GM18861 (cell line): ENCODE results near the gene PIK3CD.
"Not testable (repeated sequence)": the region's sequence is repeated elsewhere in the genome, so short reads cannot be mapped to it uniquely, and the experiment has no call there.

Experiments used
- ATAC-seq: cut with Tn5 transposase; IDR thresholded peaks from one replicate; pipeline ENCODE4 v1.9.1; 2021; ENCODE audit not compliant: unreplicated experiment

Gene PIK3CD

DNA sequence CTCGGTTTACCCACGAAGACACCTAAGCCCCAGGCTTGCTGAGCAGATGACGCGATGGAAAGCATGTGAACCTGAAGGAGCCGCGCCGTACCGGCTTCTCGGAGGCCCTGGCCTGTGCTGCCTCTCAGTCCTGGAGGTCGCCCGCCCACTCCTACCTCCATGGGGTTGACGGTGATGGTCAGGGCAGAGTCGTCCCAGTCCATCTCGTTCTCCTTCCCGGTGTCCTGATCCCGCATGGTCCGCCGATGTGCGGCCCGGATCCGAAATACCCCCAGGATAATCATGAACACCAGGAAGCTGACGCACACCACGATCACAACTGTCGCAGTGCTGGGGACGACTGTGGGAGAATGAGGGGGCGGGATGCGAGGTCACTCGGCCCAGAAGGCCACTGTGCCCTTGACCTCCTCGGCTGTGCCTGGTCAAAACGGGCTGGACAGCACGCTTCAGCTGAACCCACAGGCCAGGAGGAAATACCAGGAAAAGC, 79.6 kb downstream of the PIK3CD start:
- ATAC-seq: no peak

DNA sequence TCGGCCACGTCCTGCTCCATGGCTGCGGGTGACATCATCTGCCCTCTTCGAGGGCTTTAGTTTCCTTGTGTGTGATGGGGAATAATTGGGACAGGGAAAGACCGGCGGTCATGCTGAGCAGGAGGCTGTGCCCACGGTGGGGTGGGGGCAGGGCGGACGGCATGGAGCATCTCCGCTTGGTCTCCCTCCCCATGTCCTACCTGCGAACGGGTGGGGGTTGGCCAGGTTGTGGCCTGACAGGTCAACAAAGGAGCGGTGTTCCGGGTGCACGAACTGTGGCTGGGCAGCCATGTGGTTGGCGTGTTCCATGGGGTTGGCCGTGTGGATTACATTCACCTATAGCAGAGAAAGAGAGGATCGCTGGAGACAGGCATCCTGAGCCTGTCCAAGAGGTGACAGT, 80.0 kb downstream of the PIK3CD start:
- no peak for ATAC-seq

DNA sequence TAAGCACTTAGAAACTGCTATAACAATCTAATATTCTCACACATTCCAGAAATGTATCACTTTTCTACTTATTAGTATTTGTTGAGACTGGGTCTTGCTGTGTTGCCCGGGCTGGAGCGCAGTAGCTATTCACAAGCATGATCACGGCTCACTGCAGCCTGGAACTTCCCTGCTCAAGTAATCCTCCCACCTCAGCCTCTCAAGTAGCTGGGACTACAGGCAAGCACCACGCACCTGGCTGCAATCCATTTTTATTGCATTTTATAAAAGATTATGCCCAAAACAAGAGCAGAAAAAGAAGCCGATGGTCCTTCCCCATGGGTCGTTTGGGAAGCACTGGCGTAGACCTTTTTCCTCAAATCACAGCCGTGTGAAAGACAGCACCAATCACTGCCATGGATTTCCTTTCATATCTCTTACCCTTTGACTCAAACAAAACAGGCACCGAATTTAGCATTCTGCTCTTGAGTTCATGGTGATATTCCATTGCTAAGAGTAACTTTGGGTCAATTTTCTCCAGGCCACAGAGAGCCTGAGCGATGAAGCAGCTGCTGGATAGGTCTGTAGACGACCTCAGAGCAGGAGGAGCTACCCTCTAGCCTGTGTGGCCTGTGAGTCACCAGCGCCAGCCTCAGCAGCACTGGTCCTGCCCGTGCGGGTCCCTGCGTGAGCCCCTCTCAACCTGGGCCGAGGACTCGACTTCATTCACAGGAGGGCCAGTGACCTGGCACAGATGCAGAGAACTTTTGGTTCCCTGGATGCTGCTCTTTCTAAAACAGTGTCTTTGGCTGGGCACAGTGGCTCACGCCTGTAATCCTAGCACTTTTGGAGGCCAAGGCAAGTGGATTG, 80.8 kb downstream of the PIK3CD start:
- no peak for ATAC-seq

- ATAC-seq: no peak
Measured at GRCh38 chr1:9733160-9733789, 81.7 kb downstream of the PIK3CD start.

- no peak for ATAC-seq
Measured at GRCh38 chr1:9735800-9736199, 84.3 kb downstream of the PIK3CD start.

DNA sequence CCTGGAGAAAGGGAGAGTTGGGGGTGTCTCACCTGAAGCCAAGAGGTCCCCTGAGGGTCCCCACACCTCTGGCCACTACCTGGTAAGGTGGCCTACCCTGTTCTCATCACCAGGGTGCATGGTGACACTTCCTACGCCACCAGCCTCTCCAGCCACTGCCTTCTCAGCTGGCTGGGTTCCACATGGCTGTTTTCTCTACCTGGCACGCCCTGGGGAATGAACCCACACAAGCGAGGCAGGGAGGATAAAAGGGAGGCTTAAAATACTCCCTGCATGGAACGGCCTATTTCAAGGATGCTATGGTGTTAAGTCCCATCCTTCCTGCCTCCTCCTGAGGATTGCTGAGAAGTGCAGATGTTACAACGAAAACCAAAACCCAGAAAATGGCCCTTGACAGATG, 84.7 kb downstream of the PIK3CD start:
- no peak for ATAC-seq

DNA sequence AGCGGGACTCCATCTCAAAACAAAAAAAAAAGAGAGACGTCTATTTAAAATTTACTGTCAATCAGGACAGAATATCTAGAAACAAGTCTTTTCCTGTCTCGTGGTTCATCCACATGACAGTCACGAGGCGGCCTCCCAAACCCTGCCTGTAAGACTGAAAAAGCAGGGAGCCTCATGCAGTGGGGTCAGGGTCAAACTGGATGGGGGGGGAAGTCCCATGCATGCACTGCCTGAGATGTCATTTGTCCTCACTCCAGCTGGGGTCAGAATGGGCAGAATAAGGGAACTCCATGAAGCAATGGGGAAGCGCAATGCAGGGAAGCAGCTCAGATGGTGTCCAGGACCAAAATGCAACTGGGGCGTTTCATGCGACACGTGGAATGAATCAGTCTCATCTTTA, 85.5 kb downstream of the PIK3CD start:
- ATAC-seq: no peak

- no peak for ATAC-seq
Measured at GRCh38 chr1:9737671-9738070, 86.1 kb downstream of the PIK3CD start.

DNA sequence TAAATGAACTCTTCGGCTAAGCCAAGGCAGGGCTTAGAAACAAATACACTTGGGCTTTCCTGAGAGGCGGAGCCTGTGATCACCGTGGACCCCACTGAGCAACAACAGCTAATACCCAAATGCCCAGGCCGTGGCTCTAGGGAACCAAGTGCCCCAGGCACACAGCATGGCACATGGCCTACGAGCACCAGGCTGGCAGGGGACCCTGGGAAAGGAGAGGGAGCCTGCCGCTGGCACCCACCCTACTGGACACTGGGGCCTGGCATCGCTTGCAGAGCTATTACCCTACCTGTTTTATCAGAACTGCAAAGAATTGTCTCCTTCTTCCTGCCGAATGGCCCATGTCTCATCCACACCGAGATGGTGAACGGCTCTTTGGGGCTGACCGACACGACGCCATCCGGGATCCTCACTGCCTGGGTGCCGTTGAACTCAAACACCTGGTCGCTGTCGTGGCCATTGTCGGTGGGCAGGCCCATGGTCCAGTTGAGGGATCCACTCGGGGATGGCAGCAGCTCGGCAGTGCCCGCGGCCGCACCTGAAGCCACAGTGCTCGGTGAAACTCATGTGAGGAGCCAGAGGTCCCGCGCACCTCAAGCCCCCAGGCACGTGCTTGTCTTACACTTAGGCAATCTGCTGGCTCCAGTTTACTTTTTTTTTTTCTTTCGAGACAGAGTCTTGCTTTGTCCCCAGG, 92.7 kb downstream of the PIK3CD start:
- ATAC-seq: no peak

- no peak for ATAC-seq
Measured at GRCh38 chr1:9746211-9746610, 94.7 kb downstream of the PIK3CD start.

DNA sequence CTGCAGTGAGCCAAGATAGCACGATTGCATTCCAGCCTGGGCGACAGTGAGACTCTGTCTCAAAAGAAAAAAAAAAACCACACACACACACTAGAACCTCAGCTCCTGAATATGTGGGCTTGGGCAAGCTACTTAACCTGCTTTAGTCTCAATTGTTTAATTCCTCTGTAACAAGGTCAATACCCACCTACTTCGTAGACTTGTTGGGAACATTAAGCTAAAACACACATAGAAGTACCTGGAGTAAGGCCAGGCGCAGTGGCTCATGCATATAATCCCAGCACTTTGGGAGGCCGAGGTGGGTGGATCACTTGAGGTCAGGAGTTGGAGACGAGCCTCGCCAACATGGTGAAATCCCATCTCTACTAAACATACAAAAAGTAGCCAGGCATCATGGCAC, 95.1 kb downstream of the PIK3CD start:
- ATAC-seq: no peak

GRCh38 chr1:9748391-9748790, 96.9 kb downstream of the PIK3CD start:
- not testable (repeated sequence) for ATAC-seq

DNA sequence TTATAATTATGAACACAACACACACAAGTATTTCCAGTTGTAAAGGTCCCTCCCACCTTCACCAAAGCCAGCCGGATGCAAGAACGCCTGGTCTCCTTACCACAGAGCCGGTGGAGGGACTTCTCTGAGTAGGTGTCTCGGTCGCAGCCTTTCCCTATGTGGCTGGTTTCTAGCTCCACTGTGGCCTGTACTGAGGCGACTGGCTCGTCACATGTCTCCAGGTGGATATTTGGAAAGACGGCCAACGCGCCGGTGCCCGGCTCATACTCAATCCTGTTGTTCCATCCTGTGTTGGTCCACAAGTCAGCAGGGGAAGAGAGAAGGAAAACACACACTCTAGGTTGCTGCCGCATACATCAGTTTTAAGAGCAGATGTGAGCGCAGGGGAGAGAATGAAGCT, 97.8 kb downstream of the PIK3CD start:
- no peak for ATAC-seq

- no peak for ATAC-seq
Measured at GRCh38 chr1:9751971-9752370, 100.4 kb downstream of the PIK3CD start.

- no peak for ATAC-seq
Measured at GRCh38 chr1:9753121-9753531, 101.6 kb downstream of the PIK3CD start.

GRCh38 chr1:9755441-9755995, 104.0 kb downstream of the PIK3CD start:
- ATAC-seq: no peak

DNA sequence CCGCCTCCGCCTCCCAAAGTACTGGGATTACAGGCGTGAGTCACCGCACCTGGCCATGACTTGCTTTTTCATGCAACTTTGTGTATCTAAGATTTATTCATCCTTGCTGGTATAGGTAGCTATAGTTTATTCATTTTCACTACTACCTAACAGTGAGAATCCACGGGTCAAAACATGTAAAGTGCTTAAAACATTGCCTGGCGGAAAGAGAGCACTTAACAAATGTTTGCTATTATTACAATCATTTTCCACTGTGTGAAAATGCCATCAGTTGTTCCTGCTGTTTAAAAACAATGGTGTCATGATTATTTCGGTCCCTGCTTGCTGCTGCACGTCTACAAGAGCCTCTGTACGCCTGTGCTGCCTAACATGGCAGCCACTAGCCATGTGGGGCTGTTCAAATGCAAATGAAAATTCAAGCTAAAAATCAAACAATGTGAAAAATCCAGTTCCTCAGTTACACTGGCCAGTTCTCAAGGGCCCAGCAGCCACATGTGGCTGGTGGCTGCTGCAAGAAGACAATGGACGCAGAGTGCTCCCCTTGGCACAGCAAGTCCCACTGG, 107.1 kb downstream of the PIK3CD start:
- ATAC-seq: no peak

DNA sequence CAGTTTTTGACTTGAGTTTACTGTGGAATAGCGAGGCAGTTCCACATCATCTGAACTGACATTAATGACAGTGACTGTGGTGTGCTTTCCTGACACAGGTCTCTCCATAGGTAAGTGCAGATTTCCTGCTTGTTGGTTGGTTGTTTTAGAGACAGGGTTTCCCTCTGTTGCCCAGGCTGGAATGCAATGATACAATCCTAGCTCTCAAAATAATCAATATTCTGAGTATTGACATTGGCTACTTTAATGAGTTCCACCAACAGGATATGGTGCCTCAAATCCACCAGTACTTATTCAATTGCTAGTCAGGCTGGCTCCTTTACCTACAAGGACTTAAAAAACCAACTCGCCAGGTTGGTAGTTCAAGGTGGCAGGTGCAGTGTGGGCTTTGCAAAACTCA, 108.4 kb downstream of the PIK3CD start:
- no peak for ATAC-seq

GRCh38 chr1:9760824-9761223, 109.3 kb downstream of the PIK3CD start:
- ATAC-seq: no peak

- ATAC-seq: no peak
Measured at GRCh38 chr1:9761855-9762254, 110.3 kb downstream of the PIK3CD start.

DNA sequence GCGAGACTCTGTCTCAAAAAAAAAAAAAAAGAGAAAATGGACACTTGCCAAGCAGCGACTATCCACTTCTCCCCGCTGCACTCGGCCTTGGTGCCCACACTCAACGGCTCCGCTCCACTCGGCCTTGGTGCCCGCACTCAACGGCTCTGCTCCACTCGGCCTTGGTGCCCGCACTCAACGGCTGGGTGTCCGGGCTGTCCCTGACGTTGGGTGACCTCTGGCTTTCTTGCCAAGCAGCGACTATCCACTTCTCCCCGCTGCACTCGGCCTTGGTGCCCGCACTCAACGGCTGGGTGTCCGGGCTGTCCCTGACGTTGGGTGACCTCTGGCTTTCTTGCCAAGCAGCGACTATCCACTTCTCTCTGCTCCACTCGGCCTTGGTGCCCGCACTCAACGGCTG, 110.9 kb downstream of the PIK3CD start:
- ATAC-seq: not testable (repeated sequence)
